Measurements from ENCODE around the gene MGST2. TPM values are rescaled to one million over a fixed set of nuclear protein-coding genes. Genes with fewer than 3 reads are reported as not detected.

Gene MGST2
- total RNA-seq, 2 donors from 2014 or later: 24.3 to 35.5 TPM

DNA sequence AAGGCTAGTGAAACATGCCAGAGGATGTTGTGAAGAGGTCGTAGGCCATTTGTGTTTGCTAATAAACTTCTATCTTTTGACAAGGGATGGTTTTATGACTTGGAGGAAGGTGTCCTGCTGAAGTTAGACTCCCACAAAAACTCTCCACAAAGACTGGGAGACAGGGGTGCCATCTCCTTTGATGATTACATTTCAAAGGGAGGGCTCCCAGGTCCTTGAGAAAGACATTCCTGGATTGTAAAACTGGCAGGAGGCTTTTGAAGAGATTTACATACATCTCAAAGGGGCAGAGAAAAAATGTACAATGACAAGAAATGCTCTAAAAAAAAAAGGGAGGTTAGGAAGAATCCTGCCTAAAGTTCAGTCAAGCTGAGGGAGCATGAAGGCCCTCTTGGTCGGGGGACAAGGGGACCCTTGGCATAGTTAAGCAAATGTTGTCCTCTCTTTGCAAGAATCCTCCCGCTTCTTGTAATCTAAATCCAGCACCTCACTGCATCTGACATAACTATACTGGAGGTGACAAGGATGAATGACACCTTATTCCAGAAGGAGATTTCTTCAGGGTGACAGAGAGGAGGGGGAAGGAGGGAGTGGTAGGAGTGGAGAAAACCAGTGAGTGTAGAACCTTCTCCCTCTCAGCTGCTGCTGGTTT, 41.1 kb upstream of the MGST2 start:
- ATAC-seq (ENCODE audit: insufficient number of reproducible peaks, low FRiP score, low read depth): no peak
- TF ChIP-seq, protein P1, sequence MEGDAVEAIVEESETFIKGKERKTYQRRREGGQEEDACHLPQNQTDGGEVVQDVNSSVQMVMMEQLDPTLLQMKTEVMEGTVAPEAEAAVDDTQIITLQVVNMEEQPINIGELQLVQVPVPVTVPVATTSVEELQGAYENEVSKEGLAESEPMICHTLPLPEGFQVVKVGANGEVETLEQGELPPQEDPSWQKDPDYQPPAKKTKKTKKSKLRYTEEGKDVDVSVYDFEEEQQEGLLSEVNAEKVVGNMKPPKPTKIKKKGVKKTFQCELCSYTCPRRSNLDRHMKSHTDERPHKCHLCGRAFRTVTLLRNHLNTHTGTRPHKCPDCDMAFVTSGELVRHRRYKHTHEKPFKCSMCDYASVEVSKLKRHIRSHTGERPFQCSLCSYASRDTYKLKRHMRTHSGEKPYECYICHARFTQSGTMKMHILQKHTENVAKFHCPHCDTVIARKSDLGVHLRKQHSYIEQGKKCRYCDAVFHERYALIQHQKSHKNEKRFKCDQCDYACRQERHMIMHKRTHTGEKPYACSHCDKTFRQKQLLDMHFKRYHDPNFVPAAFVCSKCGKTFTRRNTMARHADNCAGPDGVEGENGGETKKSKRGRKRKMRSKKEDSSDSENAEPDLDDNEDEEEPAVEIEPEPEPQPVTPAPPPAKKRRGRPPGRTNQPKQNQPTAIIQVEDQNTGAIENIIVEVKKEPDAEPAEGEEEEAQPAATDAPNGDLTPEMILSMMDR (IDR thresholded peaks at IDR 0.05): no peak
- no peaks in the 10 kb centered on the region for H3K27me3 ChIP-seq (replicated peaks; ENCODE audit: insufficient read depth)
- no peak overlapping the region for H3K27ac ChIP-seq
- no peaks in the 10 kb centered on the region for H3K9me3 ChIP-seq
- H3K4me1 ChIP-seq (ENCODE audit: control insufficient read depth in 1 of 2, low read depth in 2 of 2): no peaks in the 10 kb centered on the region
- no peaks in the 10 kb centered on the region for H3K36me3 ChIP-seq
- DNase-seq (ENCODE audit: low spot score): no peak
- H3K4me3 ChIP-seq: no peak overlapping the region

GRCh38 chr4:139625093-139625455, 40.5 kb upstream of the MGST2 start:
- H3K4me3 ChIP-seq: no peak overlapping the region
- H3K36me3 ChIP-seq: no peaks in the 10 kb centered on the region
- ATAC-seq (ENCODE audit: insufficient number of reproducible peaks, low FRiP score, low read depth): no peak
- no peak for DNase-seq (ENCODE audit: low spot score)
- TF ChIP-seq, protein P1 (IDR thresholded peaks at IDR 0.05): no peak
- no peaks in the 10 kb centered on the region for H3K27me3 ChIP-seq (replicated peaks; ENCODE audit: insufficient read depth)
- H3K4me1 ChIP-seq (ENCODE audit: control insufficient read depth in 1 of 2, low read depth in 2 of 2): no peaks in the 10 kb centered on the region
- no peak overlapping the region for H3K27ac ChIP-seq
- H3K9me3 ChIP-seq: no peaks in the 10 kb centered on the region

- TF ChIP-seq, protein P1 (IDR thresholded peaks at IDR 0.05): no peak
- no peaks in the 10 kb centered on the region for H3K27me3 ChIP-seq (replicated peaks; ENCODE audit: insufficient read depth)
- no peak for DNase-seq (ENCODE audit: low spot score)
- no peak for ATAC-seq (ENCODE audit: insufficient number of reproducible peaks, low FRiP score, low read depth)
- no peak overlapping the region for H3K4me3 ChIP-seq
- H3K9me3 ChIP-seq: no peaks in the 10 kb centered on the region
- H3K27ac ChIP-seq: no peak overlapping the region
- H3K36me3 ChIP-seq: no peaks in the 10 kb centered on the region
- H3K4me1 ChIP-seq (ENCODE audit: control insufficient read depth in 1 of 2, low read depth in 2 of 2): no peaks in the 10 kb centered on the region
Observed at GRCh38 chr4:139625482-139625881, 40.1 kb upstream of the MGST2 start.

- DNase-seq (ENCODE audit: low spot score) (no peak), ATAC-seq (ENCODE audit: insufficient number of reproducible peaks, low FRiP score, low read depth) (no peak)
- no peaks in the 10 kb centered on the region for H3K9me3 ChIP-seq
- H3K4me3 ChIP-seq: no peak overlapping the region
- TF ChIP-seq, protein P1 (IDR thresholded peaks at IDR 0.05): no peak
- H3K36me3 ChIP-seq: no peaks in the 10 kb centered on the region
- H3K27ac ChIP-seq: no peak overlapping the region
- H3K4me1 ChIP-seq (ENCODE audit: control insufficient read depth in 1 of 2, low read depth in 2 of 2): no peaks in the 10 kb centered on the region
- no peaks in the 10 kb centered on the region for H3K27me3 ChIP-seq (replicated peaks; ENCODE audit: insufficient read depth)
Observed at GRCh38 chr4:139628184-139629012, 37.2 kb upstream of the MGST2 start.

DNA sequence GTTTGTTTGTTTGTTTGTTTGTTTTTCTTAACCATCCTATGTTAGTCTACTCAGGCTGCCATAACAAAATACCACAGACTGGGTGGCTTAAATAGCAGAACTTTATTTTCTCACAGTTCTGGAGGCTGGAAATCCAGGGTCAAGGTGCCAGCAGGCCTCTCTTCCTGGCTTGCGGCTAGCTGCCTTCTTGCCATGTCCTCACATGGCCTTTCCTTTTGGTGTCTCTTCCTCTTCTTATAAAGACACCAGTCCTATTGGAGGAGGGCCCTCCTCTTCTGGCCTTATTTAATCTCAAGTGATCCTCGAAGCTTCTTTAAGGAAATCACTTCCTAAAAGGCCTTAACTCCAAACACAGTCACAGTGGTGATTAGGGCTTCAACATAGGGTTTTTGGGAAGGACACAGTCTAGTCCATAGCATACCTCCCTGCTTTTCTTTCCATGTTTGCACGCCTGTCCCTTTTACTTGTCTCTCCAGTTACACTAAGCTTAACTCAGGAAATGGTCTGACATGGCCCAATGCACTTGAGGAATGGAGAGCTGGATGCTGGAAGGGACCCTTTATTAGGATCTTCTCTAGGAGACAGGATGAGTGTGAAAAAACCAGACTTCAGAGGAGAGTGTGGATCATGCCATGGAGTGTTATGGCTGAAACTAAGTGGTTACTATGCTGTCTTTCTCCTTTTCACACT, 36.0 kb upstream of the MGST2 start:
- ATAC-seq (ENCODE audit: insufficient number of reproducible peaks, low FRiP score, low read depth) (no peak), DNase-seq (ENCODE audit: low spot score) (no peak)
- TF ChIP-seq, protein P1 (IDR thresholded peaks at IDR 0.05): no peak
- H3K27me3 ChIP-seq (replicated peaks; ENCODE audit: insufficient read depth): no peaks in the 10 kb centered on the region
- no peak overlapping the region for H3K4me3 ChIP-seq
- H3K27ac ChIP-seq: no peak overlapping the region
- no peaks in the 10 kb centered on the region for H3K9me3 ChIP-seq
- no peaks in the 10 kb centered on the region for H3K36me3 ChIP-seq
- no peaks in the 10 kb centered on the region for H3K4me1 ChIP-seq (ENCODE audit: control insufficient read depth in 1 of 2, low read depth in 2 of 2)

Data from thoracic aorta (tissue), 2 donors.